ENCODE data around the gene SLC8A3.

Gene SLC8A3

DNA sequence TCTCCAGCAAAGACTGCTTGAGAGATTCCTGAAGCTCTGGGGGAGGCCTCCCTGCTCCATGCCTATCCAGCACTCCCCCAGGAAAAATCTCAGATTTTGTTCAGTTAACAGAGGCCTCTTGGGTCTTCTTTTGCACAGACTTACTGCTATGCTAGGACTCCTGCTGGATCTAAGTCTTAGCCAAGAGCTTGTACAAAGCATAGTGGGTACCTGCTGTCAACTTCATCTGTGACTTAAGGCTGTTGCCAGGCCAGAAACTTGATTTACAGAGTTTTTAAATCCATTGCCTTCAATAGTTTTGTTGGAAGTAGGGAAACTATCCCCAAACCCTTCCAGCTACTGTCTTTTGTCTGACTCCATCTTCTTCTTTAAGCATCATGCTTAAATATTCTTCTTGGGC is 169.1 kb downstream of the SLC8A3 start:
- no peak for DNase-seq

DNA sequence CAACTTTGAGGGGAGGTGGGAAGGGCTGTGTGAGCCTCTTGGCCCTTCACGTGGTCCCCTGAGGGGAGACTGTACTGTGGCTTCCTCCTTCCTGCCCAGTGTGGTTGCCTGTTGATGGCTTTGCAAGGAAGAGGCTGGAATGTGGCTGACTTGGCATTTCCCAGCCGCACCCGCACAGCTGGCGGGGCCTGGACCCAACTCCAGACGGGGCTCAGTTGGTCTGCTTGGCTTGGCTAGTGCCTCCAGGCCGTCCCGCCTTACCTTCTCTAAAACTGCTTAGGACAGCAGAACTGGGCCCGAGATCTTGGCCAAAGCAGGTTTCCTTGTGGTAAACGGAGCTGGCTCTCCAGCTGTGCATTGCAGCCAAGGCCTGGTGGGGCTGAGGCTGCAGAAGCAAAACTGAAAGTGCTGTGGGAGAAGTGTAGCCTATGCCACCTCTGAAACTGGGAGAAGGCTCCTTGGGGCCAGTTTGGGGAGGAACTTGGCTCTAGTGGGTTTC is 170.0 kb downstream of the SLC8A3 start:
- DNase-seq, result no peak

- no peak for DNase-seq
Observed at GRCh38 chr14:70018230-70018629, 170.5 kb downstream of the SLC8A3 start.

DNA sequence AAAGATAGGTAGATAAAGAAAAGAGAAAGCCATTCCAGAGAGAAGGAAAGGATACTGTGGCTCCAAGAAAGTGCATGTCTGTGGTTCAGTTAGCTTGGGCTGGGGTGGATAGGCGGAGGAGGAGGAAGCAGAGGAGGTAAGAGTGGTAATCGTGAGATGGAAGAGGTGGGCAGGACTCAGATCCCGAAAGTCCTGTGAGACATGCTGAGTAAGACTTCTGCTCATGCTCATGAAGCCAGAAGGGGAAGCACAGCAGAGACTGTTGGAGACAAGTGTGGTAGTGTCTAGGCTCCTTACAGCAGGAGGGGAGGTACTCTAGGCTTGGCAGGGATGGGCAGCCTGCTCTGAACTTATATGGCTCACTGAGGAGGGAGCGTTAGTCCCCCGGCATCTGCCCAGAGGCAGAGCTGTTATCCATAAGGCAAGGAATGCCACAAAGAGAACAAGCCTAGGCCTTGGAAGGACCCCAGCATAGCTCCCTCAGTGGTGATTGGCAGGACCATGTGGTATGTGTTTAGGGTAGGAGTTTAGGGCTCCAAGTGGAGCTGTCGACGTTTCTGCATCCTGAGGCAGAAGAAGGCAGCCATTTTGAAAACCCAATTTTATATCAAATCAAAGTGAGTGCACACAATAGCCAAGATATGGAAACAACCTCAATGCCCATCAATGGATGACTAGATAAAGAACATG is 174.2 kb downstream of the SLC8A3 start:
- no peak for DNase-seq

DNA sequence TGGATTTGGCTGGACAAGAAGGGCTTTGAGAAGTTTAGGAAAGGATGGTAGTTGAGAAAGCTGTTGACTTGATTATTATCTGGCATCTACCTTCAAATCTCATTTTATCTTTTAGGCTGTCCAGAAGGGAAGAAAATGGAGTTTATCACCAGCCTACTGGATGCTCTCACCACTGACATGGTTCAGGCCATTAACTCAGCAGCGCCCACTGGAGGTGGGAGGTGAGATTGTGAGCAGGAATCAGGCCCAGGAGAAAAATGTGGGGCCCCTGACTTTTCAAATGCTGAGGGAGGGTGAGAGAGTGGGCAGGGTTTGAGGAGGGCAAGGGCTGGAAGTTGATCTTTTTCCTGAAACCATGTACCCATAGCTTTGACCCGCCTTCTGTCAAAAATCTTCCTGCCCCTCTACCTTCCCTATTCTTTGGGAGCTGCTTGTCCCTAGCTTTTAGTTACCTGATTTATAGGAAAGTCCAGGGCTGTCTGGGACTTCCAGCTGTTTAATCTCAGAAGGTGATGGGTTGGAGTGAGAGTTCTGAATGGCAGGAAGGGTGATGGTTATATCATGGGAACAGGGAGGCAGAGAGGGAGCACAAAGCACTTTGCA is 175.4 kb downstream of the SLC8A3 start:
- DNase-seq, result peak; percentile 71

GRCh38 chr14:70011708-70012107 is 177.0 kb downstream of the SLC8A3 start:
- DNase-seq, result no peak

DNA sequence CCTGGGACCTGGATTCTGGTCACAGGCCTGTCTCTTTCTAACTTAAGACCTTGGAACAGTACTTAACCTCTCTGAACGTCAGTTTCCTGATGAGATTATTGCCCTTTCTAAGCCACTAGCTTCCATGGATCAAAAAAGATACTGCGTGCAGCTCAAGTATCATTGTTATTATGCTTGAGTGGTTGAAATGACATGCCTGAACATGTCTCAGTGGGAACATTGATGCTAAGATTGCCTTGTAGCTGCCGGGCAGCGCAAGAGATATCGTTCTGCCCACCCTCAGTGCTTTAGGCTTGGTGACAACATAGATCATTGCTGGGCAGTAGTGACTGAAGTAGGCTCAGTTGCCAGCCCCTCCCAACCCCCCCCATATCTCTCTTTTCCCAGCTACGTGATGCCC is 177.7 kb downstream of the SLC8A3 start:
- DNase-seq, result no peak

DNA sequence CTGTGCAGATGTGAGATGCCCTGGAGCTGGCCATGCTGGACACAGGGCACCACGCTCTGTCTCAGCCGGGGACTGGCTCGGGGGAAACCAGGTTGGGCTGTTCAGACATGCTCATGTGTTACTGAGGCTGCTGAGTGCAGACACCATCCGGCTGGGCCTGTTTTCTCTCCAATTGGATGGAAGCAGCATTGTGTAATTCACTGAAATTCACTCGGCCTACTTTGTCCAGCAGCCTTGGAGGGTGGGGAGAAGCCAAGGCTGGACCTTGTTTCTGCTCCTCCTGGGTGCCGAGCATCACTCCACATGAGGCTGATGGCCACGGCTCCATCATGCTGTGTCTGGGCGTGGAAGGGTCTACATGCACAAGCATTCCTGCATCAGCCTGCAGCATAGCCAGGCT is 178.8 kb downstream of the SLC8A3 start:
- DNase-seq, result no peak

DNA sequence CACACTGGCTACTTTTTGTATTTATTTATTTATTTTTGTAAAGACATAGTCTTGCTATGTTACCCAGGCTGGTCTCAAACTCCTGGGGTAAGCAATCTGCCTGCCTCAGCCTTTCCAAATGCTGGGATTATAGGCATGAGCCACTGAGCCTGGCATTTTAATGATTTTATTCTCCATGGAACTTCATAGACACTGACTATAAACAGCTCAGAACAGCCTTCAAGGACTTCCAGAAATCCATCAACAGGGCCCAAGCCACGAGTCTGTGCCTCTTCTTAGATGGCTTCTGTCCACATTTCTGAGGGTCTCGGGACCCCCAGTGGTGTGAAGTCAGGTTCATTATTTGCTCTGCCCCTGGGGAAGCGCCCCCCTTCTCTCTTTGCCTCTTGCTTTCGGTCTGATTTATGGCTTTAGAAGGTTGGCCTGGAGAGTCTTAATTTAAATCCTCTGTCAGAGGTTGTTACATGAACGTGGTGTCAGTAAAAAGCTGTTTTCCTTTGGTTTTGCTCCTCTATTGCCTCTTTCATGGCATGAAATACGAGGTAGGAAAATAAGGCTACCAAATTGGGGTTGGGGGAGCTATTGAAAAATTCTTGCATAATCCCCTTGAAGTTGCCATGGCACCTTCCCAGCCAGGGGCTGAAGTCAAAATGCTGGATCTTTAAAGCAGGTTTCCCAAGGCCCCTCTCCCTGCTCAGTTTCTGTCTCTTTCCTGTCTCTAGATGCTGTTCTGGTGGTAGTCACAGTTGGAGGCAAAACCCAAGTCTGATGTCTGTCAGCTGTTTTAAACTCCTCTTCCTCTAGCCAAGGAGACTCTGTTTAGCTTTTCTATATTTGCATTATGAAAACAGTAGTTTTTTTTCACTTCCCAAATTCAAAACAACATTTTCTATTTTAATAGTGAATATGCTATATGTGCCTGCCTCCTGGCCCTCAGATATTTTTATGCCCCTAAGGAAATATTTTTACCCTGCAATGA is 180.2 kb downstream of the SLC8A3 start:
- DNase-seq, result no peak

GRCh38 chr14:70006699-70007098 is 182.1 kb downstream of the SLC8A3 start:
- no peak for DNase-seq

DNA sequence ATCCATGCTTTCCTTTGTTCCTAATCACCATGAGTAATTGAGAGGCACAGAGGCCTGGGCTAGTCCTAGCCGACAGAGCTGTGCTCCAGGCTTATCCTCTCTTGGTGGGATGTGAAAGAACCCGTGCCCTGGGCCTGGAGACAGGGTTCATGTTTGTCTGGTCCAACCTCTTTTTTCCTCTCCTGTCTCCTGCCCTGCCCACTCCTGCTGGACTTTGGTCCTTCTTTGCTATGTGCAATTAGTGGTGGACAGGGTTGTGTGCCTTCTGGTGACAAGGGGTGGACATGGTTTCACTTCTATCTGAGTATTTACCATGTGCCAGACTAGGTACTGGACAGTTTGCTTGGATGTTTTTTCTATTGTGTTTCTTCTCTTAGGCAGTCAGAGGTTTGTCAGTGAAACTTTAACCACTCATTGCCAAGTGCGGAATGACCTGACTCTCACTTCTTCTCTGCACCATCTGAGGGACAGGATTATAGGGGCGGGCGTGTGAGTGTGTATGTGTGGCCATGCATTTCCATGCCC is 183.4 kb downstream of the SLC8A3 start:
- no peak for DNase-seq

DNA sequence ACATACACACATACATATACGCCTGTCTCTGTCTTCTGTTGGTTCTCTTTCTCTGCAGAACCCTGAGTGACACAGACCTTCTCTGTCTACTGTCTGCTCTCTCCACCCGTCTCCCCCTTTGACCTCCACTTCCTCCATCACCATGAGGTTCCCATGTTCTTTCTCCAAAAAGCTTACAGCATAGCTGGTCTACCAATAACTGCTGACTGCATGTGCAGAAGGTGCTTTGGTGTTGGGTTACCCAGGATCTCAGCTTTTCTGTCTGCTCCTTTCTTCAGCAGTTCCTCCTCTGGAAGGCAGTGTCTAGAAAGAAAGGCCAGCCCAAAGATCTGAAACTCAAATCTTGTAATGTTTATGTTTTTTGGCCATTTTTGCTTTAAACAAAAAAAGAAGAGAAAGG is 184.0 kb downstream of the SLC8A3 start:
- no peak for DNase-seq

GRCh38 chr14:70002589-70003346 is 186.0 kb downstream of the SLC8A3 start:
- no peak for DNase-seq

- DNase-seq, result no peak
Observed at GRCh38 chr14:70000601-70001000, 188.2 kb downstream of the SLC8A3 start.

DNA sequence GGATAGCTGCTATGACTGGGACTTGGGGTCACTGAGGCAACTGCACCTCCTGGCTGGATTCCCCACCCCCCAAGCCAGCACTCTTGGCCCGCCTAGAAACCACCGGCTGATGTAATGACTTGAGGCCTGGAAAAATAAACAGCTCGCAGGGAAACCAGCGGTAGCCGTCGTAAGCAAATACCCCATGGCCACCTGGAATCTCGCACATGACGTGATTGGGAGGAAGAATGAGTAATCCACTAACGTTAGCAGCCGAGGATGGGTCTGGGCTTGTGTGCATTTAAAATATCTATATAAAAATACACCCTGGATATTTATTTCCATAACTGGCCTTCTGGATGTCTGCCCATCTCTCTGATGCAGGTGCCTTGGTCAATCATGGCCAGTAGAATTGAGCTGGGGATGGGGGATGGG is 189.5 kb downstream of the SLC8A3 start:
- no peak for DNase-seq

DNA sequence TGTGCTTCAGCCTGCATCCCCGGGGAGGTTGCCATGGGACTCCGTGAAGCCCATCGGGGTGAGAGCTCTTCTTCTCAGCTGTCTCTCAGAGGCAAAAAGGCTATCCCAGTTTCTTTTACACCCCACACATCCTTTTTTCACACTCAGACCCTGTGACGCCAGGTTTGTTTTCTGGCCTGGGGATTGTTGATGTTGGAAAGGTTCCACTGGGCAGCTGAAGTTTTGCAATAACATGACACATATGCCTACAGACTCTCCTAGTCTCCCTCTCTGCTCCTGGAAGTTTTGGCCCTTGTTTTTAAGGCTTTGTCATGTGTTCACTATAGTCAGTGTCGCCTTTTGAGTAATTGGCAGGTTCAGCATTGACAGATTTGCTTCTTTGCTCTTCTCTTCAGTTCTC is 190.9 kb downstream of the SLC8A3 start:
- DNase-seq, result no peak

DNA sequence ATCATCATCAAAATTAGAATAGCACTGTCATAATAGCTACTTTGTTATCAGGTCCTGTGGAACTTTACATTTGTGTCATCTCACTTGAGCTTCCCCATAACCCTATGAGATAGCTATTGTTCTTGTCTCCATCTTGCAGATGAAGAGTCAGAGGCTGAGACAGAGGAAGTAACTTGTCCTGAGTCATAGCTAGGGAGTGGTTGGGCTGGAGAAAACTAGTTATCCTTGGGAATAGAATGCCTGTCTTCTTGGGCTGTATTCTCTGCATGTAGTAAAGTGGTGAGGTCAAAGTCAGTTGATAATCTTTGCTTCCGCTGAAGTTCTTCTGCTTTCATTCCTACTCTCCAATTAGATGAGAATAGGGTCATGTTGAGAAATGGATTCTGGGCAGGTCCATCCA is 192.5 kb downstream of the SLC8A3 start:
- no peak for DNase-seq
